ENCODE results near the gene SLC16A4.

DNA sequence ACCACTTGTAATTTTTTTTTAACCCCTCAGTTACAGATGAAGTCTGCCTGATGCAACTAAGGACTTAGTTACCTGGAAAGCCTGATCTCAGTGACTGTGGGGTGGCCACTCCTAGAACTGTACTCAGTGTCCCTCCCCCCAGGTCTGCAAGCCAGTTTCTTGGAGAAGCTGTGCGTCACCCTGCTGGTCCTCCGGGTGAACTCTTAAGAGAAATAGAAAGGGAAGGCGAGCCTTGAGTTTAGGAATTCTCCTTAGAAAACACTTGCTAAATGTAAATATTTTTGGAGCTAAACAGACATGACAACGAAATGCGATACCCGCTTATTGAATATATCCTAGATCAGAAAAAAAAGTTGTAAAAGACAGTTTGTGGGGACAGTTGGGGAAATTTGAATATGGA lies 730 bp downstream of the SLC16A4 start:
- TF ChIP-seq CTCF (IDR thresholded peaks at IDR 0.05) (no peak), EP300 (IDR thresholded peaks at IDR 0.05) (peak in 1 of 2 donors; percentile 25)

Measured in tibial nerve (tissue), 4 donors.